Esophagus squamous epithelium (tissue), 5 donors: ENCODE measurements around the gene CCDC106. TPM values are rescaled to one million over a fixed set of nuclear protein-coding genes. Genes with fewer than 3 reads are reported as not detected.

Source experiments
- DNase-seq: peaks from one replicate; lab custom pipeline; 2025; lab: John Stamatoyannopoulos, UW
- H3K27ac ChIP-seq, 4 donors: fragments of 200-600 bp; sonication (generic); one replicate each; pipeline ENCODE4 v1.5.1; 2016 to 2019; ENCODE audit warnings: mild to moderate bottlenecking in 1 of 4
- H3K27me3 ChIP-seq, 4 donors: fragments of 200-600 bp; sonication (generic); 1 replicate in 3 of 4; 2 replicates in 1 of 4; pipeline versions ENCODE4 v1.5.1 to v1.6.0; 2017 to 2021; ENCODE audit warnings: antibody characterized with exemption in 1 of 4
- H3K36me3 ChIP-seq, 3 donors: fragments of 200-600 bp; sonication (generic); one replicate each; pipeline ENCODE4 v1.5.1; 2016 to 2019
- H3K4me1 ChIP-seq, 3 donors: fragments of 200-600 bp; sonication (generic); one replicate each; pipeline ENCODE4 v1.5.1; 2017 to 2019
- H3K4me3 ChIP-seq, 4 donors: fragments of 200-600 bp; sonication (generic); 1 replicate in 3 of 4; 2 replicates in 1 of 4; pipeline ENCODE4 v1.5.1; 2016 to 2019; ENCODE audit warnings: mild to moderate bottlenecking in 2 of 4, moderate library complexity in 1 of 4
- H3K9me3 ChIP-seq, 3 donors: fragments of 200-600 bp; sonication (generic); one replicate each; pipeline ENCODE4 v1.5.1; 2016 to 2019
- POLR2A ChIP-seq, 4 donors: fragments of 450-650 bp; IDR thresholded peaks; one replicate each; pipeline ENCODE4 v1.6.1; 2017; ENCODE audit warnings: antibody characterized with exemption in 4 of 4, mild to moderate bottlenecking in 4 of 4, moderate library complexity in 3 of 4
- WGBS, 2 donors: methylation state at CpG; one replicate each; pipeline ENCODE4 v1.1.5; 2018; 5-methylcytosine and 5-hydroxymethylcytosine counted together
- intact Hi-C: fragments of 100-400 bp; cut with DNase I; formaldehyde crosslinking; loops from one replicate; pipeline ENCODE4 v1.15.0; 2022
- total RNA-seq, 4 donors: library from RNA; depleted of rRNA; stranded (reverse); fragments of >200 nt; gene quantifications; one replicate each; pipeline ENCODE4 v1.1.0, GENCODE V29; 2016
- TF ChIP-seq, protein P1 (sequence below), 6 experiments: fragments of 450-650 bp in 4 of 6; fragments of 200-600 bp in 2 of 6; sonication (generic) in 2 of 6; IDR thresholded peaks; one replicate each; pipeline ENCODE4 v1.5.1; 2016 to 2019; ENCODE audit warnings: antibody characterized with exemption in 6 of 6, mild to moderate bottlenecking in 4 of 6, moderate library complexity in 4 of 6
- donor health status: DM: yes; HTN: yes; CAD: no.

Gene CCDC106
- total RNA-seq, 4 donors from 2014 or later = 2.4 to 7.2 (median 4.6) TPM

DNA sequence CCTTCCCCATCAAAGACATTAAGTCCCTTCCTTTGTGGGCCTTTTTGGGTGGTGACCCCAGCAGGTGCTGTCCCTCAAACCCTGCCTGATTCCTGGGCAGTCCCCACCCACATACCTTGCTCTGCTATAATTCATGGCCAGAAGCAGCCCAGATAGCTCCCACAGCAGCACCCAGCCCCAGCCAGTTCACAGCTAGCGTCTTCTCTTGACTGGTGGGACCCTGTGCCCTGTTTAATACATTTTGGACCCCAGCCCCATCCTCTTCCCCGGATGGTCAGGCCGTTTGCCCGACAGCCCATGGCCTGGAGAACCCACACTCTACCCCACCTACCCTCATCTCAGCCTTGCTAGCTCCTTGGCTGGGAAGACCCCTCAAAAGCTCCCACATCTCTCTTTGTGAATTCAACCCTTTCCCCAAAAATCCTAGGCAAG, 2.1 kb downstream of the CCDC106 start:
- Histone ChIP-seq H3K36me3 (peaks cover 0 to 37% (median 5%) of the 10 kb centered on the region in 3 donors), H3K27ac (no peak overlapping the region), H3K4me3 (no peak overlapping the region), H3K9me3 (no peaks in the 10 kb centered on the region), H3K27me3 (no peaks in the 10 kb centered on the region), H3K4me1 (peaks cover 21 to 61% (median 25%) of the 10 kb centered on the region in 3 donors)
- TF ChIP-seq POLR2A (IDR thresholded peaks at IDR 0.05) = no peak
- TF ChIP-seq, protein P1, sequence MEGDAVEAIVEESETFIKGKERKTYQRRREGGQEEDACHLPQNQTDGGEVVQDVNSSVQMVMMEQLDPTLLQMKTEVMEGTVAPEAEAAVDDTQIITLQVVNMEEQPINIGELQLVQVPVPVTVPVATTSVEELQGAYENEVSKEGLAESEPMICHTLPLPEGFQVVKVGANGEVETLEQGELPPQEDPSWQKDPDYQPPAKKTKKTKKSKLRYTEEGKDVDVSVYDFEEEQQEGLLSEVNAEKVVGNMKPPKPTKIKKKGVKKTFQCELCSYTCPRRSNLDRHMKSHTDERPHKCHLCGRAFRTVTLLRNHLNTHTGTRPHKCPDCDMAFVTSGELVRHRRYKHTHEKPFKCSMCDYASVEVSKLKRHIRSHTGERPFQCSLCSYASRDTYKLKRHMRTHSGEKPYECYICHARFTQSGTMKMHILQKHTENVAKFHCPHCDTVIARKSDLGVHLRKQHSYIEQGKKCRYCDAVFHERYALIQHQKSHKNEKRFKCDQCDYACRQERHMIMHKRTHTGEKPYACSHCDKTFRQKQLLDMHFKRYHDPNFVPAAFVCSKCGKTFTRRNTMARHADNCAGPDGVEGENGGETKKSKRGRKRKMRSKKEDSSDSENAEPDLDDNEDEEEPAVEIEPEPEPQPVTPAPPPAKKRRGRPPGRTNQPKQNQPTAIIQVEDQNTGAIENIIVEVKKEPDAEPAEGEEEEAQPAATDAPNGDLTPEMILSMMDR (IDR thresholded peaks at IDR 0.05) = no peak
- intact Hi-C loops = no loop called here
- 85 to 95% methylated on average over 2 to 4 of the region's 4 CpGs for WGBS, 2 donors
- DNase-seq = no peak

DNA sequence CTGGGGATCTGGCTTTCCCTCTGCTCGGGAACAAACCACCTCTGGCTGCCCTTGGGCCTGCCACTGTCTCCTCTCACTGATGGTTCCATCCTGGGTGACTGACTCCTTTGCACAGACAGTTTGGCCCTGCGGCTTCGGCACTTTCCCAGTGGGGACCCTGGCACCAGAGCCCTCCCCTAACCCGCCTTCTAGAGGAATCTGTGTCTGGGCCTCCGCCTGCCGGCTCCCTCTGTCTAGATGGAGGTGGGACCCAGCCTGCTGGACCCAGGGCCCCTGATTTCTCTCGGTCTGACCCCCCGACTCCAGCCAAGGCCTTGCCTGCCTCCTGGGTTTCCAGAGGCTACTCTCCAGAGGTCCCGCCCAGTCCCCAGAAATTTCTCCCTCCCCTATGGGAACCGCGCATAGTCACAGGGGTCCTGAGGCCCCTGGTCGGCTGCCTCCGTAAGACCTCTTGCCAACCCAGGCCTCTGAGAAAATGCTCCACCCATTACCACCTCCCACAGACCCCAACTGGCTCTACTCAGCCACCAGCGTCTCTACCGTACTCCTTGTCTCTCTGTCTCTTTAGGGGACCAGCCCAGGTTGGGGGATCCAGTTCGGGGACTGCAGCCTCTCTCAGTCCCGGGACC, 2.7 kb downstream of the CCDC106 start:
- Histone ChIP-seq H3K4me3 (no peak overlapping the region), H3K9me3 (no peaks in the 10 kb centered on the region), H3K36me3 (peaks cover 0 to 31% (median 0%) of the 10 kb centered on the region in 3 donors), H3K4me1 (peaks cover 21 to 60% (median 22%) of the 10 kb centered on the region in 3 donors), H3K27me3 (no peaks in the 10 kb centered on the region), H3K27ac (no peak overlapping the region)
- intact Hi-C loops = no loop called here
- TF ChIP-seq, protein P1 (IDR thresholded peaks at IDR 0.05) = no peak
- no peak for TF ChIP-seq POLR2A (IDR thresholded peaks at IDR 0.05)
- DNase-seq = no peak
- WGBS, 2 donors = 80 to 96% methylated on average over 1 to 12 of the region's 17 CpGs

DNA sequence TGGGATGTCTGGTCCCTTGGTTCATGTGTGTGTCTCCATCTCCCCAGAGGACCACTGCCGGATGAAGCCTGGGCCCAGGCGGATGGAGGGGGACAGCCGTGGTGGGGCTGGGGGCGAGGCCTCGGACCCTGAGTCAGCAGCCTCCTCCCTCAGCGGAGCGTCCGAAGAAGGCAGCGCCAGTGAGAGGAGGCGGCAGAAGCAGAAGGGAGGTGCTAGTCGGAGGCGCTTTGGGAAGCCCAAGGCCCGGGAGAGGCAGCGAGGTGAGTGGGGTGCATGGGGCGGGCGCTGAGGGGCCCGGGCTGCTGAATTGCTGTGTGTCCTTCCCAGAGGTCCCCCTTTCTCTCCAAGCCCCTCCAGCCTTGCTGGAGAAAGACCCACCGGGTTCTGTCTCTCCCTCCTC, 3.2 kb downstream of the CCDC106 start:
- peaks cover 0 to 28% (median 0%) of the 10 kb centered on the region in 3 donors for H3K36me3 ChIP-seq
- no peaks in the 10 kb centered on the region for H3K9me3 ChIP-seq
- no peaks in the 10 kb centered on the region for H3K27me3 ChIP-seq
- intact Hi-C loops = no loop called here
- H3K27ac ChIP-seq = no peak overlapping the region
- 89 to 100% methylated on average over 1 to 9 of the region's 18 CpGs for WGBS, 2 donors
- DNase-seq = no peak
- no peak for TF ChIP-seq POLR2A (IDR thresholded peaks at IDR 0.05)
- TF ChIP-seq, protein P1 (IDR thresholded peaks at IDR 0.05) = no peak
- no peak overlapping the region for H3K4me3 ChIP-seq
- peaks cover 26 to 64% (median 27%) of the 10 kb centered on the region in 3 donors for H3K4me1 ChIP-seq

DNA sequence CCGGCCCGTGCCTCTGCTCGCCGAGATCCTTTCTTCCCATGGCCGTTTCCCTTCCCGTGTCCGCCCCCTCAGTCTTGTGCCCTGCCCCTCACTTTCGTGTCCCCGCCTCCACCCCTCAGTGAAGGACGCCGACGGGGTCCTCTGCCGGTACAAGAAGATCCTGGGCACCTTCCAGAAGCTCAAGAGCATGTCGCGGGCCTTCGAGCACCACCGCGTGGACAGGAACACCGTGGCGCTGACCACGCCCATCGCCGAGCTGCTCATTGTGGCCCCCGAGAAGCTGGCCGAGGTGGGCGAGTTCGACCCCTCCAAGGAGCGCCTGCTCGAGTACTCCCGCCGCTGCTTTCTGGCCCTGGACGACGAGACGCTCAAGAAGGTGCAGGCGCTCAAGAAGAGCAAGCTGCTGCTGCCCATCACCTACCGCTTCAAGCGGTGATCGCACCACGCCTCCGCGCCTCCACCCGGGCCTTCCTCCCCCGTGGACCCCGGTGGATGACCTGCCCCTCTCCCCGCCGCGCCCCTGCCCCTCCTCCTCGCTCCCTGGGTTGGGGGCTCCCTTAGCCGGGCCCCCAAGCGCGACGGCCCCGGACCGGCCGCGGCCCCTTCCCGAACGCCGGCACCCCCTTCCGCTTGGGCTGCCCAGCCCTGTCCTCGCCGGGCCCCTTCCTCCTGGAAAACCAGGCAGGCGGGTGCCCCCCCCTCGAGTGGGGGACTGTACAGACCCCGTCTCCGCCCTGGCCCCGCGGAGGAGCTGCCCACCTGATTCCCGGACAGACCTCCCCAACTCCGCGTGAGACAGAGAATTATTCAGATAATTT, 4.5 kb downstream of the CCDC106 start:
- H3K27ac ChIP-seq = peak overlapping the region in 2 of 4 donors; percentile 99 to 100
- H3K4me1 ChIP-seq = peaks cover 33 to 64% (median 36%) of the 10 kb centered on the region in 3 donors
- no peak overlapping the region for H3K4me3 ChIP-seq
- H3K36me3 ChIP-seq = peaks cover 0 to 28% (median 0%) of the 10 kb centered on the region in 3 donors
- no peaks in the 10 kb centered on the region for H3K9me3 ChIP-seq
- 82 to 92% methylated on average over 16 to 18 of the region's 71 CpGs for WGBS, 2 donors
- intact Hi-C loops = no loop called here
- no peaks in the 10 kb centered on the region for H3K27me3 ChIP-seq
- no peak for TF ChIP-seq POLR2A (IDR thresholded peaks at IDR 0.05)
- TF ChIP-seq, protein P1 (IDR thresholded peaks at IDR 0.05) = no peak
- no peak for DNase-seq
